GM12872 (cell line): ENCODE results near the gene HOXA1.

ENCODE experiments used
- TF ChIP-seq, protein P1 (sequence below): IDR thresholded peaks from 3 replicates; pipeline ENCODE4 v1.5.1; 2011; ENCODE audit warnings: low read depth, mild to moderate bottlenecking, low read length, moderate library complexity; ENCODE audit not compliant: insufficient read depth

HOXA1 gene

GRCh38 chr7:27108390-27109127 lies 12.8 kb upstream of the HOXA1 start:
- TF ChIP-seq, protein P1, sequence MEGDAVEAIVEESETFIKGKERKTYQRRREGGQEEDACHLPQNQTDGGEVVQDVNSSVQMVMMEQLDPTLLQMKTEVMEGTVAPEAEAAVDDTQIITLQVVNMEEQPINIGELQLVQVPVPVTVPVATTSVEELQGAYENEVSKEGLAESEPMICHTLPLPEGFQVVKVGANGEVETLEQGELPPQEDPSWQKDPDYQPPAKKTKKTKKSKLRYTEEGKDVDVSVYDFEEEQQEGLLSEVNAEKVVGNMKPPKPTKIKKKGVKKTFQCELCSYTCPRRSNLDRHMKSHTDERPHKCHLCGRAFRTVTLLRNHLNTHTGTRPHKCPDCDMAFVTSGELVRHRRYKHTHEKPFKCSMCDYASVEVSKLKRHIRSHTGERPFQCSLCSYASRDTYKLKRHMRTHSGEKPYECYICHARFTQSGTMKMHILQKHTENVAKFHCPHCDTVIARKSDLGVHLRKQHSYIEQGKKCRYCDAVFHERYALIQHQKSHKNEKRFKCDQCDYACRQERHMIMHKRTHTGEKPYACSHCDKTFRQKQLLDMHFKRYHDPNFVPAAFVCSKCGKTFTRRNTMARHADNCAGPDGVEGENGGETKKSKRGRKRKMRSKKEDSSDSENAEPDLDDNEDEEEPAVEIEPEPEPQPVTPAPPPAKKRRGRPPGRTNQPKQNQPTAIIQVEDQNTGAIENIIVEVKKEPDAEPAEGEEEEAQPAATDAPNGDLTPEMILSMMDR = no peak

DNA sequence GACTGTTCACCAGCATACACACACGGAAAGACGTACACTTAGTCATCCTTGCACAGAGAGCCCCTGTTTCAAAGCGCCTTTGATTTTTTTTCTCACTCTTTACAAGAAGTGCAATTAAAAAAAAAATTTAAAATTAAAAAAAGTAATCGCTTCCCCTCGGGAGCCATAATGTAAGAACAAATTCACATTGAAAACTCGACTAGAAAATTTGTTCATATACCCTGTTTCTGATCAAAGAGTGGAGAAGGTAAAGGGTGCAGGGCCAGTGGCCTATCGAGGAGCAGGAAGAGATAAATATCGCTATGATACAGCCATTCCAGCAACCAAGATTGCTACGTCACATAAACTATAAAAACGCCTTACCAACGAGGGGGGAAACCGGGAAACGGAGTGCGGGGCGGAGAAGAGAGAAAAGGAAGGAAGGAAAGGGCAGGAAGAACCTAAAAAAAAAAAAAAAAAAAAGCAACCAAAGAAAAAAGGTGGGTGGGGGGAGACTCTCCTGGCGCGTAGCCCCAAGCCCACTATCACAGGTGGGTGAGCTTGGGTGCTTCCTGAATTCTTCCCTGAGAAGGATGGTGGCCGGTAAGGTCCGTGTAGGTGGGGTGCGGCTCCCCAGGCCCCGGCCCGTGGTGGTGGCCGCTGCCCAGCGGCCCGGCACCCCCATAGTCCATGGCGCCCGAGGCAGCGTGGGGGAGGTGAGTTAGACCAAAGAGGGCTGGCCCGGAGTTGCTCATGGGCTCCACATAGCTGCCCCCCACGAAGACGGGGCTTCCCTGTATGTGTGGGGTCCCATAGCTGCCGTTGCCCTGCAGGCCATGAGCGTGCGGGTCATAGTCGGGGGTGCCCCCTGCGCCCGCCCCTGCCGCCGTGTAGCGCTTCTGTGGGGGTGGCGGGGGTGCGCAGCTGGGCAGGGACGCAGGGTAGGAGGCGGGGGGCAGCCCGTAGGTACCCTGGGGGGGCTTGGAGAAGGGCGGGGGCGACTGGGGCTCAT lies 11.9 kb upstream of the HOXA1 start:
- TF ChIP-seq, protein P1 = no peak

- TF ChIP-seq, protein P1 = no peak
Observed at GRCh38 chr7:27106901-27107240, 11.1 kb upstream of the HOXA1 start.

DNA sequence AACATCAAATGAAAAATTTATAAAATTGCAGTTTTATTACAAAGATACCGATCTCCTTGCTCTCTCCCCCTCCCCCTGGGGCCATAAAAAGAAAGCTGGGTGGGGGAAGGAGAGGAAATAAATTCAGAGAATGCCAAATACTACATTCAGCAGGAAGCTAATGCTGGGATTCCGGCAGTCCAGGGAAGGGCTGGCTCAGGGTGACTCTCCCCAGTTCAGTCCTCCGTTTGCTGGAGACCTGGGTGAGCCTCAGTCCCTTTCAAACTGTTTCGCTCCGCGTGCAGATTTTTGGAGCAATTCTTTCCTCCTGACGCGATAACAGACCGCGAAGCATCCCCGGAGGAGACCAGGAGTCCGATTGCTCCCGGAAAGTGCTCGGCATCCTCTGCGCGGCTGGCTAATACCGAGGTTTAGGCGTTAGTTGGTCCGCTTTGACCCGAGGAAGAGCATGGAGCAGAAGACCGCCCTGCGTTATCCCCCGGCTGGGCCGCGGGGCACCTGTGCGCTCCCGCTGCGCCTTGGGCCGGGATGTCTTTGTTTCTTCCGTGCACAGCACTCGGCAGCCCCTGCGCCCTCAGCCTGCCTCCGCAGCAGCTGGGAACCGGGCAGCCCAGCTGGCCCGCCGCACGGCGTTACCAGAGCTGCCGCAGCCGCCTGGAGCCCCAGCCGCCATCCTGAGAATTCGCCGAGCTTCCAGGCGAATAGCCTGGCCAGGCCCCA lies 10.5 kb upstream of the HOXA1 start:
- TF ChIP-seq, protein P1 = no peak

DNA sequence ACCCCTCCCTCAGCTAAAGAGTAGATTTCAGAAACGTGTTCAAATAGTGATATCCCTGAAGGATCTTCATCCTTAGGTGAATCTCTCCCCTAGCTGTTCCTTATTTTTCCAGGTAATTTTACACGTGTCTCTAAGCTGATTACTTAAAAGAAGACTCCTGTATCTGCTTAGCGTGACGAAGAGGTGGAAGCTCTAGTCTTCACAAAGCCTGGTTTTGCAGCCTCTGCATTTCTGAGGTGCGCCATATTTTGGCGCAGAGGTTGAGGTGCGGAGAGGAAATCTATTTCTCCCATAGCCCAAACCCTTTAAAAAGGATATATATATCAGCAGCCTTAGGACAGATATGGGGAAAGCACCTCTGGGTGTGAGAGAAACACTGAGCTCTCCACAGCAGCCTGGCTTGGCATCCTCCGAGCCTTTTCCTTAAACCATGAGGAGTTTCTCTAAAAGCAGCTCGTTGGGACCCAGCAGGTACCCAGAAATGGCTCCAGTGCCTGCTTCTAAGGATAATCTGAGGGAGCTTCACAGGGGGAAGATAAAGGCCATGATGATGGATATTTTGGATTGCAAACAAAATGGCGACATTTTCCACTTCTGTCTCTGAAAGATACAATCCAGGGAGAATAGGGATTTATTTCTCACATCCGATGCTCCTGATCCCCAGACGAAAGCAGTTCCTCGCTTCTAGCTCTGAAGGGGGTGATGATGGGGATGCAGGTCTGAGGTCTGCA lies 9.7 kb upstream of the HOXA1 start:
- TF ChIP-seq, protein P1 = no peak

DNA sequence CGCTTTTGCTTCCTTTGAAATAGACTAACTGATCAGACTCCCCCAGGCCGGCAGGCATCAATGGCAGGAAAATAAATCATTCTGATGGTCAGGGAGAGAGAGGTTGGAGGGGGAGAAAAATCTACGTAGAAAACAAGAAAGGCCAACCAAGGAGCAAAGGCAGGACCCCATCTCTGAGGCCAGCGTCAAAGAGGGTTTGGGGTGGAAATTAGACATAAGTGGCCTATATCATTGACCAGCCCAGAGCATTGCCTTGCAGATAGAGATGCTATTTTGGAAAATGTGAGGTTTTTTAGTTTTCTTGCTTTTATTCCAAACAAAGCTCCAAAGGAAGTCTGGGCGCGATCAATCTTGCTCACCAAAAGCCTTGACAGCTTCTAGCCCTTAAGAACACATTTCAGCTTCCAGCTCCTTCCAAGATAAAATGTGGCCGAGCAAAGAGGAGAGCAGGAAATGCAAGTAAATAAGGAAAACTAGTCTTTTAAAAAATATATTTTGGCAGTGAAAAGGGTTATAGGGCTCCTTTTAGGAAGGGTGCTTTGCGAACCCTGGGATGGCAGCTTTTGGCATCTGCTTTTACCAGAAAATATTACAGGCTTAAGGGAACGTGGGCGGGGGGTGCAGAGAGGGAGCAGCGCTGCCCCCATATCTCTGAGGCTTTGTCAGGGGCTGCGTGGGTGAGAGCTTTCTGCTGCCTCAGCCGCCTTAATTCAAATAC lies 8.7 kb upstream of the HOXA1 start:
- TF ChIP-seq, protein P1 = no peak
